OCI-LY7 (cell line): ENCODE data around the gene AGA.

Experiments used
- CTCF ChIP-seq: fragments of 200-600 bp; sonication (generic); conservative IDR thresholded peaks from 2 replicates; pipeline ENCODE4 v1.5.1; 2014; ENCODE audit warnings: mild to moderate bottlenecking, antibody characterized with exemption, low read length, moderate library complexity, mixed read lengths
- EZH2phosphoT487 ChIP-seq: fragments of 200-600 bp; sonication (generic); IDR thresholded peaks from 2 replicates; pipeline ENCODE4 v1.6.1; 2018; ENCODE audit warnings: low read depth, borderline replicate concordance, mild to moderate bottlenecking, mixed run types, antibody characterized with exemption, low read length, moderate library complexity, mixed read lengths

DNA sequence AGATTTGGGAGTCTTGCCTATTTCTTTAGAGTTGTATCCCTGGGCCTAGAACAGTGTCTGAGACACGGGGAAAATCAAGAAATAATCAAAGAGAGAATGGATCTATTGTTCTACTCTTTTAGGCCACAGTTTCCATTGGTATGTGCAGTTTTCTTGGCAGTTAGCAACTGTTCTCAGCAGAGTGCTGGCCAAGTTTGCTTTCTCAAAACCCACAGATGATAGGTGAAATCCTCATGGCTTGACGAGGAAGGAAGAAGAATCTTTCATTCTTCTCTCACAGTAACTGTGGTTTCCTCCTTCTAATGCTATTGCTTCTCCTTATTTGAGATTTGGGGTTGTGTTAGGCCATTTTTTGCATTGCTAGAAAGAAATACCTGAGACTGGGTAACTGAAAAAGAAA, 42.2 kb downstream of the AGA start:
- TF ChIP-seq CTCF (no peak), EZH2phosphoT487 (no peak)
